ENCODE measurements around the gene ANKRD31. TPM values are rescaled to one million over a fixed set of nuclear protein-coding genes. Genes with fewer than 3 reads are reported as not detected.

Gene ANKRD31
- total RNA-seq, 1 experiment from 2014 or later, result 0.09 TPM

GRCh38 chr5:75214928-75215327 lies 21.8 kb downstream of the ANKRD31 start (continued):
- no peak for TF ChIP-seq CDX4 (CRISPR knock-in tag; IDR thresholded peaks at IDR 0.05; ENCODE audit: borderline replicate concordance)
- TF ChIP-seq SMAD3 (CRISPR knock-in tag; IDR thresholded peaks at IDR 0.05; ENCODE audit: borderline replicate concordance), result no peak
- no peak for TF ChIP-seq NR1H2 (CRISPR knock-in tag; IDR thresholded peaks at IDR 0.05)
- no peak for TF ChIP-seq TCF7 (CRISPR knock-in tag; IDR thresholded peaks at IDR 0.05; ENCODE audit: low read depth)
- TF ChIP-seq E2F5 (CRISPR knock-in tag; IDR thresholded peaks at IDR 0.05), result no peak
- no peak for TF ChIP-seq JUN (CRISPR knock-in tag; IDR thresholded peaks at IDR 0.05)
- TF ChIP-seq ARID4B (CRISPR knock-in tag; IDR thresholded peaks at IDR 0.05; ENCODE audit: borderline replicate concordance), result no peak

GRCh38 chr5:75214409-75214808 lies 22.3 kb downstream of the ANKRD31 start:
- ATAC-seq, result no peak
- no peaks in the 10 kb centered on the region for H3K27me3 Mint-ChIP-seq (ENCODE audit: low read depth)
- CTCF ChIA-PET, result no interaction called here

More at GRCh38 chr5:75214409-75214808, 22.3 kb downstream of the ANKRD31 start:
- Mint-ChIP-seq H3K36me3 (peaks cover 16% of the 10 kb centered on the region), H3K27ac (no peak overlapping the region), H3K4me1 (0 out of 2 replicates have a peak, but pooled peaks cover 4% of the 10 kb centered on the region), H3K9me3 (peaks cover 21% of the 10 kb centered on the region), H3K4me3 (no peak overlapping the region)
- POLR2A ChIA-PET, result no interaction called here
- TF ChIP-seq ZBTB21 (CRISPR knock-in tag; IDR thresholded peaks at IDR 0.05; ENCODE audit: borderline replicate concordance) (no peak), ZNF512 (CRISPR knock-in tag; IDR thresholded peaks at IDR 0.05; ENCODE audit: borderline replicate concordance) (no peak), FOXP1 (CRISPR knock-in tag; IDR thresholded peaks at IDR 0.05; ENCODE audit: borderline replicate concordance) (no peak), PREB (CRISPR knock-in tag; IDR thresholded peaks at IDR 0.05; ENCODE audit: borderline replicate concordance) (no peak), MXD4 (CRISPR knock-in tag; IDR thresholded peaks at IDR 0.05; ENCODE audit: borderline replicate concordance) (no peak), FOXP4 (CRISPR knock-in tag; IDR thresholded peaks at IDR 0.05) (no peak)
- no peak for DNase-seq (ENCODE audit: low spot score)

All from WTC11 (cell line).